HepG2 (cell line): ENCODE measurements around the gene CASD1.

Experiments used
- FOXP4 ChIP-seq: sonication (generic); formaldehyde crosslinking; IDR thresholded peaks from 2 replicates; pipeline ENCODE4 v1.4.0; 2020; ENCODE audit warnings: missing genetic modification reagents
- PREB ChIP-seq: sonication (generic); formaldehyde crosslinking; IDR thresholded peaks from 2 replicates; pipeline ENCODE4 v1.4.0; 2020; ENCODE audit warnings: missing genetic modification reagents
- SNRNP70 ChIP-seq: fragments of 200-400 bp; formaldehyde crosslinking; IDR thresholded peaks from 2 replicates; pipeline ENCODE4 v1.6.1; 2017; ENCODE audit warnings: mild to moderate bottlenecking, low read depth, low read length, moderate library complexity
- TF ChIP-seq, protein P1 (sequence below): sonication (generic); formaldehyde crosslinking; IDR thresholded peaks from 2 replicates; pipeline ENCODE4 v1.5.0; 2020; ENCODE audit warnings: mild to moderate bottlenecking, missing genetic modification reagents, moderate library complexity

DNA sequence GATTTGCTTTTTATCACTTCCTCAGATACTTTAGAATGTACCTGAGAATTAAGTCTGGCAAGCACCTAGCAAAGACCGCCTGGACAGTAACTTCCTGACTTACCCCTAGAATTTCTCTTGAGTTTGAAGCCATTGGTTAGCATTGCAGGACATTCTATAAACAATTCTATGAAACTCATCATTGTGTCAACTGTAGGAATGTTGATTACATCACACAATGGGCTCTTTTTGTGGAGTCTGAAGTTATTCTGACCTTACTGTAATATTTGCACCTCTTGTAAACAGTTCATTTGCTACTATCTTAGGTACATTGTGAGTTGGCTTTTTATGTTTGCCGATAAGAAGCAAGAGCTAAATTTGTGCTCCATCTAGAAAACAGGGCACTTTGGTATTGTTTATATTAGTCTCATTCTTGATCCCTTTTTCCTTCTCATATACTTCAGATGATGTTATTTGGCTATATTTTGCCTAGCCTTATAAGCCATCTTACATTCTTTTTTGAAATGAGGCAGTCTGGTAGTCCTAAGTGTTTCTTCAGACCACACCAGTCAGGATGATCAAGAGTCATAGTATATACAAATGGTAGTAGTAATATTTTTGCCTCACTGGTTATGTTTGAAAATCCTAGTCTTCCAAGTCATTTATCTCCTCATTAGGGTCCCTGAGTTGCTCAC lies 52.4 kb downstream of the CASD1 start:
- TF ChIP-seq PREB (CRISPR knock-in tag) (no peak), FOXP4 (CRISPR knock-in tag) (peak; percentile 97), SNRNP70 (no peak)
- TF ChIP-seq, protein P1, sequence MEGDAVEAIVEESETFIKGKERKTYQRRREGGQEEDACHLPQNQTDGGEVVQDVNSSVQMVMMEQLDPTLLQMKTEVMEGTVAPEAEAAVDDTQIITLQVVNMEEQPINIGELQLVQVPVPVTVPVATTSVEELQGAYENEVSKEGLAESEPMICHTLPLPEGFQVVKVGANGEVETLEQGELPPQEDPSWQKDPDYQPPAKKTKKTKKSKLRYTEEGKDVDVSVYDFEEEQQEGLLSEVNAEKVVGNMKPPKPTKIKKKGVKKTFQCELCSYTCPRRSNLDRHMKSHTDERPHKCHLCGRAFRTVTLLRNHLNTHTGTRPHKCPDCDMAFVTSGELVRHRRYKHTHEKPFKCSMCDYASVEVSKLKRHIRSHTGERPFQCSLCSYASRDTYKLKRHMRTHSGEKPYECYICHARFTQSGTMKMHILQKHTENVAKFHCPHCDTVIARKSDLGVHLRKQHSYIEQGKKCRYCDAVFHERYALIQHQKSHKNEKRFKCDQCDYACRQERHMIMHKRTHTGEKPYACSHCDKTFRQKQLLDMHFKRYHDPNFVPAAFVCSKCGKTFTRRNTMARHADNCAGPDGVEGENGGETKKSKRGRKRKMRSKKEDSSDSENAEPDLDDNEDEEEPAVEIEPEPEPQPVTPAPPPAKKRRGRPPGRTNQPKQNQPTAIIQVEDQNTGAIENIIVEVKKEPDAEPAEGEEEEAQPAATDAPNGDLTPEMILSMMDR (CRISPR knock-in tag) = no peak
